Sigmoid colon (tissue), 7 donors: ENCODE measurements around the gene FAM174A. TPM values are rescaled to one million over a fixed set of nuclear protein-coding genes. Genes with fewer than 3 reads are reported as not detected.

Experiments used
- DNase-seq: peaks from one replicate; pipeline ENCODE4 v3.0.0-alpha.2; 2019
- H3K27ac ChIP-seq, 4 donors: fragments of 200-600 bp; sonication (generic); one replicate each; pipeline ENCODE4 v1.5.1; 2016 to 2019; ENCODE audit warnings: mild to moderate bottlenecking in 1 of 4
- H3K27me3 ChIP-seq, 3 donors: fragments of 200-600 bp; sonication (generic); one replicate each; pipeline ENCODE4 v1.5.1; 2019; ENCODE audit warnings: mild to moderate bottlenecking in 1 of 3
- H3K36me3 ChIP-seq, 4 donors: fragments of 200-600 bp; sonication (generic); one replicate each; pipeline ENCODE4 v1.5.1; 2016 to 2019
- H3K4me1 ChIP-seq, 4 donors: fragments of 200-600 bp; sonication (generic); one replicate each; pipeline ENCODE4 v1.5.1; 2017 to 2019
- H3K4me3 ChIP-seq, 4 donors: fragments of 200-600 bp; sonication (generic); one replicate each; pipeline ENCODE4 v1.5.1; 2017 to 2019; ENCODE audit warnings: mild to moderate bottlenecking in 2 of 4, moderate library complexity in 1 of 4
- H3K9me3 ChIP-seq, 4 donors: fragments of 200-600 bp in 3 of 4; sonication (generic) in 3 of 4; one replicate each; pipeline versions ENCODE4 v1.5.1 to v1.6.1; 2013 to 2019
- CTCF ChIP-seq, 4 experiments: fragments of 450-650 bp in 3 of 4; fragments of 200-600 bp in 1 of 4; IDR thresholded peaks; one replicate each; pipeline ENCODE4 v1.5.1; 2016 to 2019; ENCODE audit warnings: antibody characterized with exemption in 4 of 4, mild to moderate bottlenecking in 3 of 4, moderate library complexity in 2 of 4
- EP300 ChIP-seq, 4 donors: sonication (generic); formaldehyde crosslinking; IDR thresholded peaks; one replicate each; pipeline ENCODE4 v1.6.1; 2017; ENCODE audit warnings: antibody characterized with exemption in 4 of 4
- POLR2A ChIP-seq, 2 donors: fragments of 450-650 bp; IDR thresholded peaks; one replicate each; pipeline ENCODE4 v1.6.1; 2016; ENCODE audit warnings: antibody characterized with exemption in 2 of 2, mild to moderate bottlenecking in 2 of 2, moderate library complexity in 2 of 2
- POLR2AphosphoS5 ChIP-seq, 4 donors: sonication (generic); formaldehyde crosslinking; IDR thresholded peaks; one replicate each; pipeline ENCODE4 v1.6.1; 2017; ENCODE audit warnings: antibody characterized with exemption in 4 of 4
- WGBS, 2 donors: extraction: QIAGEN DNeasy Blood & Tissue Kit; methylation state at CpG; one replicate each; pipeline ENCODE4 v1.1.7; 2013; 5-methylcytosine and 5-hydroxymethylcytosine counted together
- intact Hi-C: fragments of 100-400 bp; cut with DNase I; formaldehyde crosslinking; loops from one replicate; pipeline ENCODE4 v1.15.1; 2023
- polyA plus RNA-seq, 3 donors: library from polyadenylated mRNA; stranded (reverse); fragments of 200-250 nt; gene quantifications; one replicate each; pipeline ENCODE4 v1.2.3, GENCODE V29; 2013
- total RNA-seq, 4 donors: library from RNA; depleted of rRNA; stranded (reverse); fragments of >200 nt; gene quantifications; one replicate each; pipeline ENCODE4 v1.1.0, GENCODE V29; 2016
- donor health status: healthy with polysubstance abuse.
- donor health status: Bipolar disorder and iron deficiency.
- donor health status: healthy.

Gene FAM174A
- total and polyA plus RNA-seq, 7 donors = 10.8 to 33.2 (median 21.6) TPM

GRCh38 chr5:100505984-100506670 is 29.0 kb upstream of the FAM174A start:
- Histone ChIP-seq H3K4me1 (no peaks in the 10 kb centered on the region), H3K9me3 (no peaks in the 10 kb centered on the region), H3K27ac (no peak overlapping the region), H3K27me3 (no peaks in the 10 kb centered on the region), H3K36me3 (no peaks in the 10 kb centered on the region), H3K4me3 (no peak overlapping the region)
- intact Hi-C loops = no loop called here
- DNase-seq = no peak
- TF ChIP-seq CTCF (IDR thresholded peaks at IDR 0.05) (no peak), EP300 (IDR thresholded peaks at IDR 0.05) (no peak), POLR2AphosphoS5 (IDR thresholded peaks at IDR 0.05) (no peak), POLR2A (IDR thresholded peaks at IDR 0.05) (no peak)
- 15 to 59% methylated on average over 1 of the region's 1 CpG for WGBS, 2 donors

GRCh38 chr5:100516285-100516684 is 18.9 kb upstream of the FAM174A start:
- 93 to 99% methylated on average over 1 of the region's 1 CpG for WGBS, 2 donors
- H3K27me3 ChIP-seq = no peaks in the 10 kb centered on the region
- H3K36me3 ChIP-seq = no peaks in the 10 kb centered on the region
- H3K4me3 ChIP-seq = no peak overlapping the region
- intact Hi-C loops = no loop called here
- H3K27ac ChIP-seq = no peak overlapping the region
- no peaks in the 10 kb centered on the region for H3K9me3 ChIP-seq
- TF ChIP-seq POLR2A (IDR thresholded peaks at IDR 0.05) (no peak), CTCF (IDR thresholded peaks at IDR 0.05) (no peak), EP300 (IDR thresholded peaks at IDR 0.05) (no peak), POLR2AphosphoS5 (IDR thresholded peaks at IDR 0.05) (no peak)
- no peak for DNase-seq
- H3K4me1 ChIP-seq = no peaks in the 10 kb centered on the region

- intact Hi-C loops = no loop called here
- H3K36me3 ChIP-seq = no peaks in the 10 kb centered on the region
- H3K27ac ChIP-seq = no peak overlapping the region
- 21 to 72% methylated on average over 5 of the region's 5 CpGs for WGBS, 2 donors
- DNase-seq = no peak
- no peak overlapping the region for H3K4me3 ChIP-seq
- no peaks in the 10 kb centered on the region for H3K4me1 ChIP-seq
- H3K9me3 ChIP-seq = no peaks in the 10 kb centered on the region
- TF ChIP-seq CTCF (IDR thresholded peaks at IDR 0.05) (no peak), EP300 (IDR thresholded peaks at IDR 0.05) (no peak), POLR2AphosphoS5 (IDR thresholded peaks at IDR 0.05) (no peak), POLR2A (IDR thresholded peaks at IDR 0.05) (no peak)
- no peaks in the 10 kb centered on the region for H3K27me3 ChIP-seq
These were observed 17.7 kb upstream of the FAM174A start for GRCh38 chr5:100517301-100517974.

GRCh38 chr5:100518377-100518776 is 16.8 kb upstream of the FAM174A start:
- Histone ChIP-seq H3K4me1 (no peaks in the 10 kb centered on the region), H3K9me3 (no peaks in the 10 kb centered on the region), H3K27me3 (no peaks in the 10 kb centered on the region), H3K4me3 (no peak overlapping the region), H3K27ac (no peak overlapping the region), H3K36me3 (no peaks in the 10 kb centered on the region)
- DNase-seq = no peak
- WGBS, 2 donors = 92 to 93% methylated on average over 3 of the region's 3 CpGs
- TF ChIP-seq POLR2A (IDR thresholded peaks at IDR 0.05) (no peak), EP300 (IDR thresholded peaks at IDR 0.05) (no peak), POLR2AphosphoS5 (IDR thresholded peaks at IDR 0.05) (no peak), CTCF (IDR thresholded peaks at IDR 0.05) (no peak)
- intact Hi-C loops = no loop called here
